Karpas-422 (cell line): ENCODE results near the gene VAT1L. TPM values are rescaled to one million over a fixed set of nuclear protein-coding genes. Genes with fewer than 3 reads are reported as not detected.

Source experiments
- DNase-seq: peaks from one replicate; pipeline ENCODE4 v3.0.0-alpha.2; 2015
- H2AFZ ChIP-seq: fragments of 200-600 bp; sonication (generic); 2 replicates; pipeline ENCODE4 v1.6.1; 2014; ENCODE audit warnings: antibody characterized with exemption, low read length, mixed read lengths
- H3K27ac ChIP-seq: fragments of 200-600 bp; sonication (generic); 2 replicates; pipeline ENCODE4 v1.5.1; 2014; ENCODE audit warnings: mild to moderate bottlenecking, low read length, moderate library complexity
- H3K27me3 ChIP-seq: fragments of 200-600 bp; sonication (generic); 2 replicates; pipeline ENCODE4 v1.6.1; 2014; ENCODE audit warnings: low read length, mixed read lengths
- H3K36me3 ChIP-seq: fragments of 200-600 bp; sonication (generic); 2 replicates; pipeline ENCODE4 v1.6.1; 2014; ENCODE audit warnings: low read length, mixed read lengths; ENCODE audit not compliant: insufficient read depth
- H3K4me1 ChIP-seq: fragments of 200-600 bp; sonication (generic); 2 replicates; pipeline ENCODE4 v1.6.1; 2014; ENCODE audit warnings: mild to moderate bottlenecking, low read length, mixed read lengths
- H3K4me2 ChIP-seq: fragments of 200-600 bp; sonication (generic); 2 replicates; pipeline ENCODE4 v1.6.1; 2014; ENCODE audit warnings: low read length, low read depth, mild to moderate bottlenecking; ENCODE audit not compliant: poor library complexity, severe bottlenecking
- H3K4me3 ChIP-seq: fragments of 200-600 bp; sonication (generic); 2 replicates; pipeline ENCODE4 v1.5.1; 2014; ENCODE audit warnings: mild to moderate bottlenecking, antibody characterized with exemption, low read length, mixed read lengths
- H3K79me2 ChIP-seq: fragments of 200-600 bp; sonication (generic); 2 replicates; pipeline ENCODE4 v1.6.1; 2014; ENCODE audit warnings: mild to moderate bottlenecking, low read length, mixed read lengths
- H3K9ac ChIP-seq: fragments of 200-600 bp; sonication (generic); 2 replicates; pipeline ENCODE4 v1.6.0; 2014; ENCODE audit warnings: low read length
- H3K9me2 ChIP-seq: fragments of 200-600 bp; sonication (generic), shearing (Covaris generic); replicated peaks from 2 replicates; pipeline ENCODE4 v1.6.0; 2014; ENCODE audit warnings: mild to moderate bottlenecking, low read length, moderate library complexity; ENCODE audit not compliant: insufficient read depth
- H3K9me3 ChIP-seq: fragments of 300-700, 200-600 bp; sonication (generic); 2 replicates; pipeline ENCODE4 v1.6.1; 2014; ENCODE audit warnings: low read length, mixed read lengths
- H4K20me1 ChIP-seq: fragments of 200-600 bp; sonication (generic); 2 replicates; pipeline ENCODE4 v1.6.1; 2014; ENCODE audit warnings: mild to moderate bottlenecking, antibody characterized with exemption, low read length, low read depth; ENCODE audit not compliant: insufficient read depth
- total RNA-seq: library from RNA; depleted of rRNA; stranded (reverse); fragments of >200 nt; shearing (Covaris generic); gene quantifications from 2 replicates; pipeline ENCODE4 v1.2.3, GENCODE V29; 2014; ENCODE audit warnings: low replicate concordance

VAT1L gene
- total RNA-seq, 1 experiment from 2014 or later, result 5.1 TPM

DNA sequence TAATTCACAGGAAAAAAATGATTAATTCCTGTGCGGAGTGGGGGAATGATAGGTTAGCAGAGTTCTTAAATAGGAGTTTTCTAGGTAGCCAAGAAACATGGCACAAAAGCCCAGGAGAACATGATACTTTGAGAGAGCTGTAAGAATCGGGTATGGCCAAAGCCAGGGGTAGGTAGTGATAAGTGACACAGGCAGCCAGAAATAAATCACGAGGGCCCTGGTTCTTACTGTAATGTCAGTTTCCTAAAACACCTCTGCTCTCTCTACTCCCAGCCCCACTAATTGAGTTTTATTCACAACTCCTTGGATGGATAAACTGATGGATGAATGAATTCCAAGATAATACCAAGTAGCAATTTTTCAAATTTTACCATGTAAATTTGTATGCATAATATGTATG is 54.1 kb downstream of the VAT1L start:
- Histone ChIP-seq H3K36me3 (no peaks in the 10 kb centered on the region), H3K9me3 (no peaks in the 10 kb centered on the region), H3K4me3 (no peak overlapping the region), H3K9ac (no peak overlapping the region), H4K20me1 (0 out of 2 replicates have a peak, but pooled peaks cover 5% of the 10 kb centered on the region), H2AFZ (no peak overlapping the region), H3K4me1 (peaks cover 6% of the 10 kb centered on the region), H3K9me2 (no peaks in the 10 kb centered on the region), H3K79me2 (no peaks in the 10 kb centered on the region), H3K4me2 (no peak overlapping the region), H3K27ac (no peak overlapping the region), H3K27me3 (no peaks in the 10 kb centered on the region)
- no peak for DNase-seq

DNA sequence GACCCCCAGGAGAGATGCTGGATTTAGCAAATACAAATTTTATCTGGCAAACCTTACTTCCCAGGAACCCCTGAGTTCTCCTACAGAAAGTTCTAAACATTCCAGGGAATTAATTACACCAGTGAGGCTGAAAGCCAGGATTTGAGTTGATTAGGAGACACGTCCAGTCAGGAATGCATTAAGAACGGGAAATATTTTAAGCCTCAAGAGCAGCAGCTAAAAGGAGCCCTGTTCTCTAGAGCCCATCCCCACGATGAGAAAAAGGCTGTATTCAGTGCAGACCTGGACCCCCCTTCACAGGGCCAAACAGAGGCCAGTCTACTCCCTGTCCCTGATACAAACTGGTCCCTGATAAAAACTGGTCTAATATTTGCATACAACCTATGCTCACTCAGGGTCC is 55.0 kb downstream of the VAT1L start:
- H3K4me1 ChIP-seq, result peaks cover 6% of the 10 kb centered on the region
- no peak for DNase-seq
- no peaks in the 10 kb centered on the region for H3K9me3 ChIP-seq
- no peaks in the 10 kb centered on the region for H3K27me3 ChIP-seq
- H3K9me2 ChIP-seq, result no peaks in the 10 kb centered on the region
- no peaks in the 10 kb centered on the region for H3K36me3 ChIP-seq
- no peak overlapping the region for H3K27ac ChIP-seq
- H4K20me1 ChIP-seq, result 0 out of 2 replicates have a peak, but pooled peaks cover 5% of the 10 kb centered on the region
- H3K9ac ChIP-seq, result no peak overlapping the region
- H3K4me3 ChIP-seq, result no peak overlapping the region
- no peak overlapping the region for H3K4me2 ChIP-seq
- no peak overlapping the region for H2AFZ ChIP-seq
- no peaks in the 10 kb centered on the region for H3K79me2 ChIP-seq

- H3K27me3 ChIP-seq, result no peaks in the 10 kb centered on the region
- H3K9me3 ChIP-seq, result no peaks in the 10 kb centered on the region
- H2AFZ ChIP-seq, result no peak overlapping the region
- no peaks in the 10 kb centered on the region for H3K9me2 ChIP-seq
- no peak overlapping the region for H3K4me2 ChIP-seq
- no peak overlapping the region for H3K9ac ChIP-seq
- H3K4me1 ChIP-seq, result peaks cover 3% of the 10 kb centered on the region
- 0 out of 2 replicates have a peak, but pooled peaks cover 5% of the 10 kb centered on the region for H4K20me1 ChIP-seq
- no peak overlapping the region for H3K4me3 ChIP-seq
- no peak for DNase-seq
- no peaks in the 10 kb centered on the region for H3K36me3 ChIP-seq
- H3K27ac ChIP-seq, result no peak overlapping the region
- no peaks in the 10 kb centered on the region for H3K79me2 ChIP-seq
These were observed 56.4 kb downstream of the VAT1L start for GRCh38 chr16:77844801-77845200.

DNA sequence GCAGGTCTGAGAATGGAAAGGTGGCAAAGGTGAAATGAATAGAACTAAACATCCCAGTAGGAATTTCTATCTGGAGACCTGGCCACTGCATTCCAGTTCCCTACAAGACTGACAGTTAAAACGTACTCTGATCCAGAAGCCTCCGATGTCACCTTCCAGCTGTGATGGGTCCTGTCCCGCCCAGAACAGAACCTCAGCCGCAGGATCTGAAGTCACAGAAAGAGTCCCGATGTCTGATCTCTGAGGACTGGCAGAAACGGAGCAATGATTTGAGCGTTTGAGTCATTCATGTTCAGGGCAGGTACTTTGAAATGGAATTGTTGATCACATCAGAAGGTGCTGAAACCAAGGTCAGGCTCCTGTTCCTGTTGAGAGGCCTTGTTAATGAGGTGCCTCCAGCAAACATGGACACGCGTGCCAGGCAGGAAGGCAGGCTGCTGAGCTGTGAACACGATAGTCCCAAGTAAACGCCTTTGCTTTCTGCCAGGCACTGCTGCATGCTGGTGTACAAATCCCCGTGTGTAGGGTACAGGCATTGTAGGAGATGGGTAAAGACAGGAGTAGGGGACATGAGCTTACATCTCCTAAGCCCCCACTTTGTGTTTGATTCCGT is 61.4 kb downstream of the VAT1L start:
- H3K79me2 ChIP-seq, result no peaks in the 10 kb centered on the region
- no peak overlapping the region for H3K9ac ChIP-seq
- H3K9me2 ChIP-seq, result no peaks in the 10 kb centered on the region
- H3K27ac ChIP-seq, result no peak overlapping the region
- no peaks in the 10 kb centered on the region for H3K27me3 ChIP-seq
- no peak for DNase-seq
- H3K9me3 ChIP-seq, result no peaks in the 10 kb centered on the region
- no peaks in the 10 kb centered on the region for H3K4me1 ChIP-seq
- H3K36me3 ChIP-seq, result no peaks in the 10 kb centered on the region
- H3K4me2 ChIP-seq, result no peak overlapping the region
- H2AFZ ChIP-seq, result no peak overlapping the region
- no peaks in the 10 kb centered on the region for H4K20me1 ChIP-seq
- no peak overlapping the region for H3K4me3 ChIP-seq

GRCh38 chr16:77850636-77851333 is 62.4 kb downstream of the VAT1L start:
- Histone ChIP-seq H3K4me2 (no peak overlapping the region), H2AFZ (no peak overlapping the region), H3K4me3 (no peak overlapping the region), H4K20me1 (no peaks in the 10 kb centered on the region), H3K9me2 (no peaks in the 10 kb centered on the region), H3K9me3 (no peaks in the 10 kb centered on the region), H3K9ac (no peak overlapping the region), H3K79me2 (no peaks in the 10 kb centered on the region), H3K4me1 (no peaks in the 10 kb centered on the region), H3K27me3 (no peaks in the 10 kb centered on the region), H3K27ac (no peak overlapping the region), H3K36me3 (no peaks in the 10 kb centered on the region)
- DNase-seq, result no peak

GRCh38 chr16:77853161-77853560 is 64.8 kb downstream of the VAT1L start:
- Histone ChIP-seq H2AFZ (no peak overlapping the region), H3K36me3 (no peaks in the 10 kb centered on the region), H3K9me2 (no peaks in the 10 kb centered on the region), H3K9ac (no peak overlapping the region), H3K79me2 (no peaks in the 10 kb centered on the region), H4K20me1 (no peaks in the 10 kb centered on the region), H3K4me1 (no peaks in the 10 kb centered on the region), H3K4me2 (no peak overlapping the region), H3K9me3 (no peaks in the 10 kb centered on the region), H3K27ac (no peak overlapping the region), H3K27me3 (no peaks in the 10 kb centered on the region), H3K4me3 (no peak overlapping the region)
- DNase-seq, result no peak

DNA sequence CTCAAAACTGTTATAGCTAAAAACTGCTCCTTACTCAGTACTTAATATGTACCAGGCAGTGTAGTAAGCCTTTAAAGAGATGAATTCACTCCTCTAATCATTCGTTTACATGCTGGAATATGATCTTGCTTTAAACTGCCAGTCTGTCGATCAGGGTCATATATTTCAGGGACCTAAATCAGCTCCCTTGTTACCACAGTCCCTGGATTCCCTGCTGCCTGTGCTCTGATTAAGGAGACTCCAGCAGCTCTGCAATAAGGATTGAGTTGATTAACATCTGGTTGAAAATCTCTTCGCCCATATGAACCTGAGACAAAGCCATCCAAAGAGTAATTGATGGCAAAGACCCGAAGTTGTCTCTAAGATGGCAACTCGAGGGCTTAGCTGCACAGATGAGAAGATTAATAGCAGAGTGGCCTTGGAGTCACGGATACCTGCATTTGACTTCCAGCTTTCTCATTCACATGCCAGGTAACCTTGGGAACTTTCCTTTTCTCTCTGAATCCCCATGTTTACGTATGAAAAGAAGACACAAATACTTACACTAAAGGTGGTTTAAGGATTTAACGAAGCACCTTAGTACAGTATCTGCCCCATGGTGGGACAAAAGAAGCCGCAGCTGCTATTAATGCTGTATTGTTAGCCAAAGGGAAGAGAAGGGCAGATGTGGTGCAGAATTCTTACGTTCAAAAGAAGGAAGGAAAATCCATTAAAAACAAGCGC is 68.2 kb downstream of the VAT1L start:
- Histone ChIP-seq H3K9me3 (no peaks in the 10 kb centered on the region), H3K27me3 (no peaks in the 10 kb centered on the region), H3K4me3 (no peak overlapping the region), H2AFZ (no peak overlapping the region), H4K20me1 (no peaks in the 10 kb centered on the region), H3K9ac (no peak overlapping the region), H3K27ac (no peak overlapping the region), H3K4me1 (no peaks in the 10 kb centered on the region), H3K79me2 (no peaks in the 10 kb centered on the region), H3K9me2 (no peaks in the 10 kb centered on the region), H3K36me3 (no peaks in the 10 kb centered on the region), H3K4me2 (no peak overlapping the region)
- no peak for DNase-seq

GRCh38 chr16:77858060-77858459 is 69.7 kb downstream of the VAT1L start:
- no peak overlapping the region for H3K27ac ChIP-seq
- H4K20me1 ChIP-seq, result 0 out of 2 replicates have a peak, but pooled peaks cover under 1% of the 10 kb centered on the region
- H3K4me3 ChIP-seq, result no peak overlapping the region
- H3K4me2 ChIP-seq, result no peak overlapping the region
- no peaks in the 10 kb centered on the region for H3K36me3 ChIP-seq
- no peaks in the 10 kb centered on the region for H3K9me2 ChIP-seq
- H3K9me3 ChIP-seq, result no peaks in the 10 kb centered on the region
- no peaks in the 10 kb centered on the region for H3K4me1 ChIP-seq
- DNase-seq, result no peak
- H2AFZ ChIP-seq, result no peak overlapping the region
- no peaks in the 10 kb centered on the region for H3K27me3 ChIP-seq
- no peak overlapping the region for H3K9ac ChIP-seq
- no peaks in the 10 kb centered on the region for H3K79me2 ChIP-seq
